Uterus (tissue), 4 donors: ENCODE measurements around the gene NSL1. TPM values are rescaled to one million over a fixed set of nuclear protein-coding genes. Genes with fewer than 3 reads are reported as not detected.

Source experiments
- DNase-seq, 2 donors: peaks; one replicate each; pipeline ENCODE4 v3.0.0-alpha.2; 2019 to 2020
- H3K27ac ChIP-seq, 2 donors: fragments of 200-600 bp; sonication (generic); 1 replicate in 1 of 2; 2 replicates in 1 of 2; pipeline ENCODE4 v1.5.1; 2016 to 2018
- H3K27me3 ChIP-seq, 2 donors: fragments of 200-600 bp; sonication (generic); one replicate each; pipeline ENCODE4 v1.5.1; 2018 to 2019; ENCODE audit warnings: control low read depth in 1 of 2
- H3K36me3 ChIP-seq, 2 donors: fragments of 200-600 bp; sonication (generic); one replicate each; pipeline ENCODE4 v1.5.1; 2019; ENCODE audit warnings: control low read depth in 1 of 2
- H3K4me1 ChIP-seq, 2 donors: fragments of 200-600 bp; sonication (generic); one replicate each; pipeline ENCODE4 v1.5.1; 2018 to 2019; ENCODE audit warnings: control low read depth in 1 of 2
- H3K4me3 ChIP-seq, 2 donors: fragments of 200-600 bp; sonication (generic); 1 replicate in 1 of 2; 2 replicates in 1 of 2; pipeline ENCODE4 v1.5.1; 2018 to 2019; ENCODE audit warnings: mild to moderate bottlenecking in 1 of 2
- H3K9me3 ChIP-seq, 2 donors: fragments of 200-600 bp; sonication (generic); one replicate each; pipeline ENCODE4 v1.5.1; 2019; ENCODE audit warnings: control low read depth in 1 of 2
- POLR2A ChIP-seq, 2 donors: fragments of 450-650 bp; IDR thresholded peaks; one replicate each; pipeline ENCODE4 v1.6.1; 2016; ENCODE audit warnings: antibody characterized with exemption in 2 of 2, mild to moderate bottlenecking in 1 of 2, moderate library complexity in 1 of 2
- intact Hi-C: fragments of 100-400 bp; cut with DNase I; formaldehyde crosslinking; loops from one replicate; pipeline ENCODE4 v1.15.1; 2023; ENCODE audit warnings: low total_unique reads
- total RNA-seq, 4 donors: library from RNA; depleted of rRNA in 3 of 4; stranded (reverse); fragments of >200 nt in 3 of 4; gene quantifications; one replicate each; pipeline versions ENCODE4 v1.1.0 to v1.2.4, GENCODE V29; 2014 to 2023
- TF ChIP-seq, protein P1 (sequence below), 4 experiments: fragments of 200-600 bp in 2 of 4; fragments of 450-650 bp in 2 of 4; sonication (generic) in 2 of 4; IDR thresholded peaks; one replicate each; pipeline ENCODE4 v1.5.1; 2016 to 2019; ENCODE audit warnings: antibody characterized with exemption in 4 of 4, mild to moderate bottlenecking in 2 of 4, moderate library complexity in 1 of 4
- donor health status: DM: yes; HTN: yes; CAD: no.

The NSL1 gene
- total RNA-seq, 4 donors from 2014 or later: 39.1 to 73.8 (median 60.5) TPM

DNA sequence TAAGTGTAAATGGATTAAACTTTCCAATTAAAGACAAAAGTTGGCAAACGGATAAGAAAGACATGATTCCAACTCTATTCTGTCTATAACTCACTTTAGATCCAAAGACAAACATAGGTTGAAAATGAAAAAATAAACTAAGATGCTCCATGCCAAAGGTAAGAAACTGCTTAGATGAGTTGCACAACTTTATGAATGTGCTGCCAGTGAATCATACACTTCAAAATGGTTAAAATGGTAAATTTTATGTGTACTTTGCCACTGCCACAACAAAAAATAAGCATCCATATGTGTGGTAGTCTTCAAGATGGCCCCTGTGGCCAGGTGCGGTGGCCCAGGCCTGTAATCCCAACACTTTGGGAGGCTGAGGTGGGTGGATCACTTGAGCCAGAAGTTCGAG lies 45.0 kb downstream of the NSL1 start:
- TF ChIP-seq POLR2A (IDR thresholded peaks at IDR 0.05): no peak
- TF ChIP-seq, protein P1, sequence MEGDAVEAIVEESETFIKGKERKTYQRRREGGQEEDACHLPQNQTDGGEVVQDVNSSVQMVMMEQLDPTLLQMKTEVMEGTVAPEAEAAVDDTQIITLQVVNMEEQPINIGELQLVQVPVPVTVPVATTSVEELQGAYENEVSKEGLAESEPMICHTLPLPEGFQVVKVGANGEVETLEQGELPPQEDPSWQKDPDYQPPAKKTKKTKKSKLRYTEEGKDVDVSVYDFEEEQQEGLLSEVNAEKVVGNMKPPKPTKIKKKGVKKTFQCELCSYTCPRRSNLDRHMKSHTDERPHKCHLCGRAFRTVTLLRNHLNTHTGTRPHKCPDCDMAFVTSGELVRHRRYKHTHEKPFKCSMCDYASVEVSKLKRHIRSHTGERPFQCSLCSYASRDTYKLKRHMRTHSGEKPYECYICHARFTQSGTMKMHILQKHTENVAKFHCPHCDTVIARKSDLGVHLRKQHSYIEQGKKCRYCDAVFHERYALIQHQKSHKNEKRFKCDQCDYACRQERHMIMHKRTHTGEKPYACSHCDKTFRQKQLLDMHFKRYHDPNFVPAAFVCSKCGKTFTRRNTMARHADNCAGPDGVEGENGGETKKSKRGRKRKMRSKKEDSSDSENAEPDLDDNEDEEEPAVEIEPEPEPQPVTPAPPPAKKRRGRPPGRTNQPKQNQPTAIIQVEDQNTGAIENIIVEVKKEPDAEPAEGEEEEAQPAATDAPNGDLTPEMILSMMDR (IDR thresholded peaks at IDR 0.05): no peak
- H3K27ac ChIP-seq: no peak overlapping the region
- intact Hi-C loops: no loop called here
- H3K36me3 ChIP-seq: no peaks in the 10 kb centered on the region
- H3K9me3 ChIP-seq: no peaks in the 10 kb centered on the region
- no peaks in the 10 kb centered on the region for H3K27me3 ChIP-seq
- no peak overlapping the region for H3K4me3 ChIP-seq
- no peak for DNase-seq
- H3K4me1 ChIP-seq: no peaks in the 10 kb centered on the region

DNA sequence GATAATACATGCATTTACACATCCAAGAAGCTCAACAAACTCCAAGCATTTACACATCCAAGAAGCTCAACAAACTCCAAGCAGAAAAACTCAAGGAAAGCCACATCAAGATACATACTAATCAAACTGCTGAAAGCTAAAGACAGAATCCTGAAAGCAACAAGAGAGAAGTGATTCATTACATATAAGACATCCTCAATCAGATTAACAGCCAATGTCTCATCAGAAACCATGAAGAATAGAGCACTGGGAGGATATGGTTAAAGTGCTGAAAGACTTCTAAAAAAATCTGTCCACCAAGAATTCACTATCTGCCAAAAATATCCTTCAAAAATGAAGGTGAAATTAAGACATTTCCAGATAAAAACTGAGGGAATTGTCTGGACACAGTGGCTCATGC lies 46.3 kb downstream of the NSL1 start:
- intact Hi-C loops: loop anchor here (2.0 kb wide), 1 partner anchor 23 kb away; no protein-coding TSS in a partner anchor
- no peaks in the 10 kb centered on the region for H3K9me3 ChIP-seq
- no peaks in the 10 kb centered on the region for H3K36me3 ChIP-seq
- no peak overlapping the region for H3K27ac ChIP-seq
- no peak for DNase-seq
- H3K4me3 ChIP-seq: no peak overlapping the region
- H3K4me1 ChIP-seq: no peaks in the 10 kb centered on the region
- no peak for TF ChIP-seq POLR2A (IDR thresholded peaks at IDR 0.05)
- TF ChIP-seq, protein P1 (IDR thresholded peaks at IDR 0.05): no peak
- no peaks in the 10 kb centered on the region for H3K27me3 ChIP-seq

- Histone ChIP-seq H3K9me3 (no peaks in the 10 kb centered on the region), H3K4me3 (no peak overlapping the region), H3K36me3 (no peaks in the 10 kb centered on the region), H3K27ac (no peak overlapping the region), H3K4me1 (no peaks in the 10 kb centered on the region), H3K27me3 (no peaks in the 10 kb centered on the region)
- DNase-seq: no peak
- intact Hi-C loops: loop anchor here (2.0 kb wide), 1 partner anchor 21 kb away; no protein-coding TSS in a partner anchor
- TF ChIP-seq, protein P1 (IDR thresholded peaks at IDR 0.05): no peak
- TF ChIP-seq POLR2A (IDR thresholded peaks at IDR 0.05): no peak
These were observed 47.6 kb downstream of the NSL1 start for GRCh38 chr1:212743901-212744475.

DNA sequence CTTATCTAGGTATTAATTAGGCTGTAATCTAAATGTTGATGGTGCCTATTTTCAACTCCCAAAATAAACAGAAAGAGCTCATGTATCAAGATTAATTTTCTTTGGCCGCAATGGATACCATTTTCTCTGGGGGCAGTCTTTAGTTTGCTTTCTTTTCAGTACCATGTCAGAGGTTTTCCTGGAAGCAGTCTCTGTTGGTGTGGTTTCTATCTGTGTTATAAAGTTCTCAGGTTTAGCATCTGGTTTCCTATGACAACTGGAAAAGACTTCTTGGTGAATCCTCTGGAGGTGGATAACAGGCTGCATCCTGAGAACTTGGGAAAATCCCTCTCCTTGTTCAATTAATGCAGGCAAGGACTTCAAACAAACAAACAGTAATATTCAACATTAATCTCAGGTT lies 53.2 kb downstream of the NSL1 start:
- no peaks in the 10 kb centered on the region for H3K9me3 ChIP-seq
- H3K27ac ChIP-seq: no peak overlapping the region
- no peaks in the 10 kb centered on the region for H3K4me1 ChIP-seq
- H3K36me3 ChIP-seq: no peaks in the 10 kb centered on the region
- no peak overlapping the region for H3K4me3 ChIP-seq
- H3K27me3 ChIP-seq: no peaks in the 10 kb centered on the region
- intact Hi-C loops: no loop called here
- TF ChIP-seq POLR2A (IDR thresholded peaks at IDR 0.05): no peak
- TF ChIP-seq, protein P1 (IDR thresholded peaks at IDR 0.05): no peak
- no peak for DNase-seq

- intact Hi-C loops: no loop called here
- H3K27ac ChIP-seq: no peak overlapping the region
- no peak overlapping the region for H3K4me3 ChIP-seq
- no peaks in the 10 kb centered on the region for H3K36me3 ChIP-seq
- no peaks in the 10 kb centered on the region for H3K4me1 ChIP-seq
- H3K27me3 ChIP-seq: no peaks in the 10 kb centered on the region
- TF ChIP-seq, protein P1 (IDR thresholded peaks at IDR 0.05): no peak
- TF ChIP-seq POLR2A (IDR thresholded peaks at IDR 0.05): no peak
- H3K9me3 ChIP-seq: no peaks in the 10 kb centered on the region
- DNase-seq: no peak
These were observed 54.0 kb downstream of the NSL1 start for GRCh38 chr1:212737559-212737958.
